ENCODE results near the gene TFDP1.

TFDP1 gene

DNA sequence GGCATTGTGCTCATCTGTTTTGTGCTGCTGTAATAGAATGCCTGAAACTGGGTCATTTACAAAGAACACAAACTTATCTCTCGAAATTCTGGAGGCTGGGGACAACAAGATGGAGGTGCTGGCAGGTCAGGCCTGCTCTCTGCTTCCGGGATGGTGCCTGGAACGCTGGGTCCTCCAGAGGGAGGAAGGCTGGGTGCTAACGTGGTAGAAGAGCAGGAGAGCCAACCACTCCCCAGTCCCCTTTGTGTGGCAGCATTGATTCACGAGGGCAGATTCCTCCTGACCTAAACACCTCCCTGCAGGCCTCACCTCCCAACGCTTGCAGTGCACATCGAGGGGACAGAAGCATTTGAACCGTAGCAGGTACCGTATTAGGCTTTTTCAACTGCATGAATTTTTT is 34.1 kb upstream of the TFDP1 start:
- DNase-seq (ENCODE audit: low read depth), result no peak
- TF ChIP-seq, protein P1, sequence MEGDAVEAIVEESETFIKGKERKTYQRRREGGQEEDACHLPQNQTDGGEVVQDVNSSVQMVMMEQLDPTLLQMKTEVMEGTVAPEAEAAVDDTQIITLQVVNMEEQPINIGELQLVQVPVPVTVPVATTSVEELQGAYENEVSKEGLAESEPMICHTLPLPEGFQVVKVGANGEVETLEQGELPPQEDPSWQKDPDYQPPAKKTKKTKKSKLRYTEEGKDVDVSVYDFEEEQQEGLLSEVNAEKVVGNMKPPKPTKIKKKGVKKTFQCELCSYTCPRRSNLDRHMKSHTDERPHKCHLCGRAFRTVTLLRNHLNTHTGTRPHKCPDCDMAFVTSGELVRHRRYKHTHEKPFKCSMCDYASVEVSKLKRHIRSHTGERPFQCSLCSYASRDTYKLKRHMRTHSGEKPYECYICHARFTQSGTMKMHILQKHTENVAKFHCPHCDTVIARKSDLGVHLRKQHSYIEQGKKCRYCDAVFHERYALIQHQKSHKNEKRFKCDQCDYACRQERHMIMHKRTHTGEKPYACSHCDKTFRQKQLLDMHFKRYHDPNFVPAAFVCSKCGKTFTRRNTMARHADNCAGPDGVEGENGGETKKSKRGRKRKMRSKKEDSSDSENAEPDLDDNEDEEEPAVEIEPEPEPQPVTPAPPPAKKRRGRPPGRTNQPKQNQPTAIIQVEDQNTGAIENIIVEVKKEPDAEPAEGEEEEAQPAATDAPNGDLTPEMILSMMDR (conservative IDR thresholded peaks at IDR 0.05; ENCODE audit: control insufficient read depth, insufficient read depth, low read depth, low read length), result no peak

DNA sequence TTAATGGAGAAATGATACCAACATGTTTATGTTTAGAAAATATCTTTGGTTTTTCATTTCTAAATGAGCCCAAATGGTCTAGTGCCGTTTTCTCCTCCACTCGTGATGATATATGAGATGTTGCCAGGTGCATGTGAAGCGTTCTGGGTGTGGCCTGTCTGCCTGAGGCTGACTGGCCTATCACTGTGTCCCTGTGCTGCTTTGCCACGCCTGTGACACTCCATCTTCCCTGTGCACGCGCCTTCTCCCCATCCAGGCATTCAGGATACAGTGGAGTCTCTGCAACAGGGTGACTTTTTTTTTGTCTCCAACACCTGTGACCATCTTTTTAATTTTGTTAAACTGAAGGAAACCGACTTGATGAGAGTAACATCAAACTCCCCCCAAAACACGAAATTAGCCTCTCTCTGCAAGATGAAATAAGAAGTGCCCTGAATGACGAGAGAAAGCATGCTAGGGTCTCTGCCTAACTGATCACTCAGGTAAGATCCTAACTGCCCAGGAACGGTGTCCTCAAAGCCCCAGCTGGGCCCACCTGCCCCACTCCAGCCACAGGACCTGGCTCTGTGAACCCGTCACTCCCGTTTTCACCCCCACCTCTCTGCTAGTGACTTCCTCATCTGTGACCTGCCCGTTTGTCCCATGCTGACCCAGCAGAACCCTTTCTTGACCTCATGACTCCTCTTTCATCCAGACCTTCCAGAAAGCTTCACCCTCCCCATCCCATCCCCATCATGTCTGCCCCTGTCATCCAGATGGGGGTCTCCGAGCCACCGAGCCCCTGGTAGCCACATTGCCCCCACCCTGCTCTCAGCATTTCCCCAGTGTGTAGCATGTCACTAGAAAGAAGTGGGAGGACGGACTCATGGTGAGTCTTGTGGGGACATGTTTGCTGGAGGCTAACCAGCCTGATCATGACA is 33.2 kb upstream of the TFDP1 start:
- H3K4me3 ChIP-seq (ENCODE audit: control insufficient read depth, low read depth, low read length), result no peak overlapping the region
- DNase-seq (ENCODE audit: low read depth), result no peak
- TF ChIP-seq, protein P1 (conservative IDR thresholded peaks at IDR 0.05; ENCODE audit: control insufficient read depth, insufficient read depth, low read depth, low read length), result no peak

More for the DNA sequence above, 34.1 kb upstream of the TFDP1 start:
- H3K4me3 ChIP-seq (ENCODE audit: control insufficient read depth, low read depth, low read length), result no peak overlapping the region

DNA sequence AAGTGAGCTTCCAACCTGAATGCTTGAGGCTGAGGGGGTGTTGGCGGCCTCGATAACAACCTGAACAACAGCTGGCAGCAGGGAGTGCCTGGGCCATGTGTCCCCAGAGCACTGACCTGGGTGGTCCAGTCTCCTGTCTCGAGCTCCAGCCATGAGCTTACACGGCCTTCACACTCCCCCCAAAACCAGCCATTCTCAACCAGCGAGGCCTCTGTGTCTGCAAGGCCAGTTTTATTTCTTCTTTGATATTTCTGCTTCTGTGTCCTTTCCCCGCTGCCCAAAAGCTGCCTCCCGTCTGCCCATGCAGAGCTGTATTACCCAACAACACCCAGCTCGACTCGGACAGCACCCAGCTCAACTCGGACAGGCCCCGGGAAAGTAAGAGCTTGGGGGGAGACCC is 32.5 kb upstream of the TFDP1 start:
- TF ChIP-seq, protein P1 (conservative IDR thresholded peaks at IDR 0.05; ENCODE audit: control insufficient read depth, insufficient read depth, low read depth, low read length), result no peak
- H3K4me3 ChIP-seq (ENCODE audit: control insufficient read depth, low read depth, low read length), result no peak overlapping the region
- DNase-seq (ENCODE audit: low read depth), result no peak

DNA sequence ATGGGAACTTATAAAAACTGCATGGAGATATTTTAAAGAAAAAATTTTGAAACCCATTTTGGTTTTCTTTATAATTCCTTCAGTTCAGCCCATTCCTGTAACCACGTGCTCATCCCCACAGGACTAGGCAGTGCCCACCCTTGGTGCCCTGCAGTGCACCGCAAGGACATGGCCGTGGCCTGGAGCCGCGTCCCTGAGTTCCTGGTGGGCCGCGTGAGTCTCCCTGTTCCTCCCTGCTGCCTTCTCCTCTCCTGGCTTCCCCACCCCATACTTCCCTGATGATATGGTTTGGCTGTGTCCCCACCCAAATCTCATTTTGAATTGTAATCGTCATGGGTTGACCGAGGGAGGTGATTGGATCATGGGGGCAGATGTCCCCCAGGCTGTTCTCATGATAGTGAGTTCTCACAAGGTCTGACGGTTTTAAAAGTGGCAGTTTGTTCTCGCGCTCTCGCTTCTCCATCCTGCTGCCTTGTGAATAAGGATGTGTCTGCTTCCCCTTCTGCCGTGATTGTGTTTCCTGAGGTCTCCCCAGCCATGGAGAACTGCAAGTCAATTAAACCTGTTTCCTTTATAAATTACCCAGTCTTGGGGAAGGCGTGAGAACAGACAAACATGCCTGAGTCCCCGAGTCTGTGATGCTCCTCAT is 31.6 kb upstream of the TFDP1 start:
- TF ChIP-seq, protein P1 (conservative IDR thresholded peaks at IDR 0.05; ENCODE audit: control insufficient read depth, insufficient read depth, low read depth, low read length), result no peak
- H3K4me3 ChIP-seq (ENCODE audit: control insufficient read depth, low read depth, low read length), result no peak overlapping the region
- DNase-seq (ENCODE audit: low read depth), result no peak

DNA sequence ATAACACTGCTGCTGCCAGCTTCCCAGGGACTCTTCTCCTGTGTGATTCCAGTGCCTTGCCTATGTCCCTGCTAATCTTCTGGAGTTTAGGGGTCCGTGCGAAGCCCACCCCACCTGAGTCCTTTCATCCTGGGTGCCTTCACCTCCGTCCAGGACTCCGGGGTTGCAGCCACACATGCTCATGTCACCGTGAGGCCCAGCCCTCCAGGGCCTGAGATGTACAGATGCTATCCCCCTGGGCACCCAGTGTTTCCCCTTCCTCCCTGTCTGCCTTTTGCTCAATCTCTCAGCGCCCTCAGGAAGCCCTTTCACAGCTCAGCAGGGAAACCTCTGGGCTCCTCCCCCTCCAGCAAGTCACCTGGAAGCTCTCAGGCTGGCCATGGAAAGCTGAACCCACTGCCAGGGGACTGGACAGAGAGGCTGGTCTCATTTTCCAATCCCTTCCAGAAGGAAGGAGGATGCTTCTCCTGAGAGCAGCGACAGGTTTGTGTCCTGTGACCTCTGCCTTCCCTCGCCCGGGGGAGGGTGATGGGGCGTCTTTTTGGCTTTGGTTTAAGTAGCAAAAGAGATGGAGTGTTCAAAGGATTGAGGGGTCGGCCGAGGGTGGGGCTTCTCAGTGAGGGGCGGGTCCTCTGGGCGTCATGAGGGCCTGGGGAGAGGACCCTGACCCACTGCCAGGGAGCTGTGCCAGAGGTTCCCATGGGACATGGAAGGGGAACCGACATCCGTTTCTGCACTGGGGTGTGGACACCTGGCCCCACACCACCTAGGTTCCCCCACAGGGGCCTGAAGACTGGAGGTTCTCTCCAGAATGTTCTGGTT is 30.8 kb upstream of the TFDP1 start:
- no peak for DNase-seq (ENCODE audit: low read depth)
- TF ChIP-seq, protein P1 (conservative IDR thresholded peaks at IDR 0.05; ENCODE audit: control insufficient read depth, insufficient read depth, low read depth, low read length), result no peak

DNA sequence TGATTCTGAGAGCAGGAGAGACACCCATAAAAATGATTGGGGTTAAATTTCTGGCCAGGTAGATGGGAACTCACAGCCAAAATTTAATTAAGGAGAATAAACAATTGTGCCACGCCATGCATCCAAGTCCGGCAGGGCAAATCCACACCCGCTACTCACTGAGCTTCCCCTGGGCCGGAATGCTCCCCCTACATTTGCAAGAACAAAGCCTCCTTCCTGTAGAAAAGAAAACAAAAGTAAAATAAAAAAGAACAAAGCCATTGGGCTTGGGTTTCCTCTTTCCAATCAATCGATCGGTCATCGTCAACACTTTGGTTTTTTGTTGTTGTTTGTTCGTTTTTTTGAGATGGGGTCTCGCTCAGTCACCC is 30.2 kb upstream of the TFDP1 start:
- DNase-seq (ENCODE audit: low read depth), result no peak
- H3K4me3 ChIP-seq (ENCODE audit: control insufficient read depth, low read depth, low read length), result no peak overlapping the region
- TF ChIP-seq, protein P1 (conservative IDR thresholded peaks at IDR 0.05; ENCODE audit: control insufficient read depth, insufficient read depth, low read depth, low read length), result no peak

More for the DNA sequence above, 30.8 kb upstream of the TFDP1 start:
- no peak overlapping the region for H3K4me3 ChIP-seq (ENCODE audit: control insufficient read depth, low read depth, low read length)

All from fibroblast of mammary gland (primary cell).